Activated naive CD4-positive, alpha-beta T cell treated with anti-CD3 and anti-CD28 coated beads, Interleukin-2, amount 50 U/mL, for 24 hours (primary cell): Measurements from ENCODE around the gene NTNG1.

Experiments used
- H3K27ac Mint-ChIP-seq: one replicate; pipeline ENCODE4 v1.8.0; 2021; ENCODE audit warnings: mild to moderate bottlenecking, mixed read lengths
- H3K27me3 Mint-ChIP-seq: one replicate; pipeline ENCODE4 v1.8.0; 2021; ENCODE audit warnings: mixed read lengths
- H3K36me3 Mint-ChIP-seq: one replicate; pipeline ENCODE4 v1.8.0; 2021; ENCODE audit warnings: mixed read lengths
- H3K4me1 Mint-ChIP-seq: one replicate; pipeline ENCODE4 v1.8.0; 2021; ENCODE audit warnings: mixed read lengths
- H3K4me3 Mint-ChIP-seq: one replicate; pipeline ENCODE4 v1.8.0; 2021; ENCODE audit warnings: mild to moderate bottlenecking, mixed read lengths
- H3K9me3 Mint-ChIP-seq: one replicate; pipeline ENCODE4 v1.8.0; 2021; ENCODE audit warnings: mixed read lengths

Gene NTNG1

GRCh38 chr1:107443027-107443426 lies 302.2 kb downstream of the NTNG1 start:
- H3K4me3 Mint-ChIP-seq, result no peak overlapping the region
- no peaks in the 10 kb centered on the region for H3K4me1 Mint-ChIP-seq
- no peaks in the 10 kb centered on the region for H3K9me3 Mint-ChIP-seq
- no peaks in the 10 kb centered on the region for H3K36me3 Mint-ChIP-seq
- H3K27me3 Mint-ChIP-seq, result peaks cover 4% of the 10 kb centered on the region
- no peak overlapping the region for H3K27ac Mint-ChIP-seq

GRCh38 chr1:107443860-107444259 lies 303.0 kb downstream of the NTNG1 start:
- H3K27ac Mint-ChIP-seq, result no peak overlapping the region
- H3K4me1 Mint-ChIP-seq, result no peaks in the 10 kb centered on the region
- peaks cover 4% of the 10 kb centered on the region for H3K27me3 Mint-ChIP-seq
- H3K4me3 Mint-ChIP-seq, result no peak overlapping the region
- no peaks in the 10 kb centered on the region for H3K36me3 Mint-ChIP-seq
- no peaks in the 10 kb centered on the region for H3K9me3 Mint-ChIP-seq

GRCh38 chr1:107444302-107444701 lies 303.5 kb downstream of the NTNG1 start:
- H3K4me1 Mint-ChIP-seq, result no peaks in the 10 kb centered on the region
- H3K27me3 Mint-ChIP-seq, result peaks cover 4% of the 10 kb centered on the region
- no peaks in the 10 kb centered on the region for H3K36me3 Mint-ChIP-seq
- no peaks in the 10 kb centered on the region for H3K9me3 Mint-ChIP-seq
- H3K4me3 Mint-ChIP-seq, result no peak overlapping the region
- no peak overlapping the region for H3K27ac Mint-ChIP-seq

- Mint-ChIP-seq H3K36me3 (no peaks in the 10 kb centered on the region), H3K4me1 (no peaks in the 10 kb centered on the region), H3K4me3 (no peak overlapping the region), H3K27me3 (peaks cover 2% of the 10 kb centered on the region), H3K27ac (no peak overlapping the region), H3K9me3 (no peaks in the 10 kb centered on the region)
Observed at GRCh38 chr1:107449326-107449725, 308.5 kb downstream of the NTNG1 start.

- no peak overlapping the region for H3K27ac Mint-ChIP-seq
- H3K9me3 Mint-ChIP-seq, result no peaks in the 10 kb centered on the region
- H3K36me3 Mint-ChIP-seq, result no peaks in the 10 kb centered on the region
- H3K4me1 Mint-ChIP-seq, result no peaks in the 10 kb centered on the region
- H3K4me3 Mint-ChIP-seq, result no peak overlapping the region
- peaks cover 6% of the 10 kb centered on the region for H3K27me3 Mint-ChIP-seq
Observed at GRCh38 chr1:107450899-107451664, 310.2 kb downstream of the NTNG1 start.

GRCh38 chr1:107451715-107452114 lies 310.9 kb downstream of the NTNG1 start:
- Mint-ChIP-seq H3K4me1 (no peaks in the 10 kb centered on the region), H3K36me3 (no peaks in the 10 kb centered on the region), H3K27ac (no peak overlapping the region), H3K4me3 (no peak overlapping the region), H3K9me3 (no peaks in the 10 kb centered on the region), H3K27me3 (peaks cover 6% of the 10 kb centered on the region)

- Mint-ChIP-seq H3K27ac (no peak overlapping the region), H3K4me3 (no peak overlapping the region)
Observed at GRCh38 chr1:107454791-107455190, 314.0 kb downstream of the NTNG1 start.

GRCh38 chr1:107457989-107458388 lies 317.1 kb downstream of the NTNG1 start:
- H3K4me3 Mint-ChIP-seq, result no peak overlapping the region
- peaks cover 13% of the 10 kb centered on the region for H3K27me3 Mint-ChIP-seq
- no peaks in the 10 kb centered on the region for H3K36me3 Mint-ChIP-seq

More at GRCh38 chr1:107454791-107455190, 314.0 kb downstream of the NTNG1 start:
- H3K9me3 Mint-ChIP-seq, result no peaks in the 10 kb centered on the region
- peaks cover 10% of the 10 kb centered on the region for H3K27me3 Mint-ChIP-seq
- no peaks in the 10 kb centered on the region for H3K36me3 Mint-ChIP-seq
- H3K4me1 Mint-ChIP-seq, result no peaks in the 10 kb centered on the region

GRCh38 chr1:107459204-107459904 lies 318.5 kb downstream of the NTNG1 start:
- Mint-ChIP-seq H3K27ac (no peak overlapping the region), H3K27me3 (peaks cover 13% of the 10 kb centered on the region), H3K4me1 (no peaks in the 10 kb centered on the region), H3K4me3 (no peak overlapping the region), H3K36me3 (no peaks in the 10 kb centered on the region), H3K9me3 (no peaks in the 10 kb centered on the region)

More at GRCh38 chr1:107457989-107458388, 317.1 kb downstream of the NTNG1 start:
- Mint-ChIP-seq H3K27ac (no peak overlapping the region), H3K9me3 (no peaks in the 10 kb centered on the region), H3K4me1 (no peaks in the 10 kb centered on the region)

- H3K27ac Mint-ChIP-seq, result no peak overlapping the region
- peaks cover 11% of the 10 kb centered on the region for H3K27me3 Mint-ChIP-seq
- H3K9me3 Mint-ChIP-seq, result no peaks in the 10 kb centered on the region
- no peaks in the 10 kb centered on the region for H3K4me1 Mint-ChIP-seq
- no peaks in the 10 kb centered on the region for H3K36me3 Mint-ChIP-seq
- H3K4me3 Mint-ChIP-seq, result no peak overlapping the region
Observed at GRCh38 chr1:107460035-107460434, 319.2 kb downstream of the NTNG1 start.

GRCh38 chr1:107464827-107465226 lies 324.0 kb downstream of the NTNG1 start:
- no peaks in the 10 kb centered on the region for H3K4me1 Mint-ChIP-seq
- H3K27me3 Mint-ChIP-seq, result peaks cover 8% of the 10 kb centered on the region
- no peak overlapping the region for H3K27ac Mint-ChIP-seq
- H3K36me3 Mint-ChIP-seq, result no peaks in the 10 kb centered on the region
- H3K9me3 Mint-ChIP-seq, result no peaks in the 10 kb centered on the region
- no peak overlapping the region for H3K4me3 Mint-ChIP-seq

GRCh38 chr1:107467286-107467685 lies 326.4 kb downstream of the NTNG1 start:
- Mint-ChIP-seq H3K9me3 (no peaks in the 10 kb centered on the region), H3K36me3 (no peaks in the 10 kb centered on the region), H3K27me3 (peaks cover 4% of the 10 kb centered on the region), H3K27ac (no peak overlapping the region), H3K4me3 (no peak overlapping the region), H3K4me1 (no peaks in the 10 kb centered on the region)

GRCh38 chr1:107467811-107468210 lies 327.0 kb downstream of the NTNG1 start:
- Mint-ChIP-seq H3K27me3 (peaks cover 5% of the 10 kb centered on the region), H3K9me3 (no peaks in the 10 kb centered on the region), H3K4me3 (no peak overlapping the region)

GRCh38 chr1:107473065-107473464 lies 332.2 kb downstream of the NTNG1 start:
- H3K36me3 Mint-ChIP-seq, result no peaks in the 10 kb centered on the region
- peaks cover 8% of the 10 kb centered on the region for H3K27me3 Mint-ChIP-seq
- no peaks in the 10 kb centered on the region for H3K9me3 Mint-ChIP-seq
- H3K4me3 Mint-ChIP-seq, result no peak overlapping the region
- H3K27ac Mint-ChIP-seq, result no peak overlapping the region
- no peaks in the 10 kb centered on the region for H3K4me1 Mint-ChIP-seq

More at GRCh38 chr1:107467811-107468210, 327.0 kb downstream of the NTNG1 start:
- no peaks in the 10 kb centered on the region for H3K36me3 Mint-ChIP-seq
- H3K27ac Mint-ChIP-seq, result no peak overlapping the region
- H3K4me1 Mint-ChIP-seq, result no peaks in the 10 kb centered on the region

GRCh38 chr1:107474877-107475612 lies 334.2 kb downstream of the NTNG1 start:
- peaks cover 11% of the 10 kb centered on the region for H3K27me3 Mint-ChIP-seq
- H3K36me3 Mint-ChIP-seq, result no peaks in the 10 kb centered on the region
- H3K9me3 Mint-ChIP-seq, result no peaks in the 10 kb centered on the region
- no peak overlapping the region for H3K4me3 Mint-ChIP-seq
- H3K4me1 Mint-ChIP-seq, result no peaks in the 10 kb centered on the region
- H3K27ac Mint-ChIP-seq, result no peak overlapping the region

- Mint-ChIP-seq H3K9me3 (no peaks in the 10 kb centered on the region), H3K27me3 (peaks cover 24% of the 10 kb centered on the region), H3K4me1 (no peaks in the 10 kb centered on the region), H3K36me3 (no peaks in the 10 kb centered on the region), H3K27ac (no peak overlapping the region), H3K4me3 (no peak overlapping the region)
Observed at GRCh38 chr1:107477233-107477632, 336.4 kb downstream of the NTNG1 start.
